ENCODE measurements around the gene TMEM50A.

TMEM50A gene

DNA sequence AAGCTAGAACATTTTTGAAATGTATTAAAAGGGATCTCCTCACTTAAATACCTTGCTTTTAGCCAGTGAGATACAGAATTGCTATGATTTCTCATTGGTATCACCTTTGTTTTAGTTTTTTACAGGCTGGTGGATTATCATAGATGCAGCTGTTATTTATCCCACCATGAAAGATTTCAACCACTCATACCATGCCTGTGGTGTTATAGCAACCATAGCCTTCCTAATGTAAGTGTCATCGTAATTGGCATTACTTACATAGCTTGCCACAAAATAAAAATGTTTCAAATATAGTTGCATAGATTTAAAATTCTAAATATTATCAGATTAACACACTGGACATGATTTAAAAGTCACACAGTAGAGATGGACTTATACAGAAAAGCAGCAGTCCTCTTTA lies 4.7 kb downstream of the TMEM50A start:
- TF ChIP-seq, protein P1, sequence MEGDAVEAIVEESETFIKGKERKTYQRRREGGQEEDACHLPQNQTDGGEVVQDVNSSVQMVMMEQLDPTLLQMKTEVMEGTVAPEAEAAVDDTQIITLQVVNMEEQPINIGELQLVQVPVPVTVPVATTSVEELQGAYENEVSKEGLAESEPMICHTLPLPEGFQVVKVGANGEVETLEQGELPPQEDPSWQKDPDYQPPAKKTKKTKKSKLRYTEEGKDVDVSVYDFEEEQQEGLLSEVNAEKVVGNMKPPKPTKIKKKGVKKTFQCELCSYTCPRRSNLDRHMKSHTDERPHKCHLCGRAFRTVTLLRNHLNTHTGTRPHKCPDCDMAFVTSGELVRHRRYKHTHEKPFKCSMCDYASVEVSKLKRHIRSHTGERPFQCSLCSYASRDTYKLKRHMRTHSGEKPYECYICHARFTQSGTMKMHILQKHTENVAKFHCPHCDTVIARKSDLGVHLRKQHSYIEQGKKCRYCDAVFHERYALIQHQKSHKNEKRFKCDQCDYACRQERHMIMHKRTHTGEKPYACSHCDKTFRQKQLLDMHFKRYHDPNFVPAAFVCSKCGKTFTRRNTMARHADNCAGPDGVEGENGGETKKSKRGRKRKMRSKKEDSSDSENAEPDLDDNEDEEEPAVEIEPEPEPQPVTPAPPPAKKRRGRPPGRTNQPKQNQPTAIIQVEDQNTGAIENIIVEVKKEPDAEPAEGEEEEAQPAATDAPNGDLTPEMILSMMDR (conservative IDR thresholded peaks at IDR 0.05; ENCODE audit: low read depth, low read length): no peak
- no peak for DNase-seq (ENCODE audit: low read depth)
- H3K4me3 ChIP-seq (ENCODE audit: low read depth, low read length): no peak overlapping the region

GRCh38 chr1:25343872-25344271 lies 5.7 kb downstream of the TMEM50A start:
- TF ChIP-seq, protein P1 (conservative IDR thresholded peaks at IDR 0.05; ENCODE audit: low read depth, low read length): no peak
- peak; percentile 64 for DNase-seq (ENCODE audit: low read depth)
- no peak overlapping the region for H3K4me3 ChIP-seq (ENCODE audit: low read depth, low read length)

GRCh38 chr1:25347556-25347955 lies 9.4 kb downstream of the TMEM50A start:
- no peak overlapping the region for H3K4me3 ChIP-seq (ENCODE audit: low read depth, low read length)
- TF ChIP-seq, protein P1 (conservative IDR thresholded peaks at IDR 0.05; ENCODE audit: low read depth, low read length): no peak
- DNase-seq (ENCODE audit: low read depth): no peak

GRCh38 chr1:25349606-25350005 lies 11.5 kb downstream of the TMEM50A start:
- DNase-seq (ENCODE audit: low read depth): no peak
- TF ChIP-seq, protein P1 (conservative IDR thresholded peaks at IDR 0.05; ENCODE audit: low read depth, low read length): no peak
- H3K4me3 ChIP-seq (ENCODE audit: low read depth, low read length): no peak overlapping the region

DNA sequence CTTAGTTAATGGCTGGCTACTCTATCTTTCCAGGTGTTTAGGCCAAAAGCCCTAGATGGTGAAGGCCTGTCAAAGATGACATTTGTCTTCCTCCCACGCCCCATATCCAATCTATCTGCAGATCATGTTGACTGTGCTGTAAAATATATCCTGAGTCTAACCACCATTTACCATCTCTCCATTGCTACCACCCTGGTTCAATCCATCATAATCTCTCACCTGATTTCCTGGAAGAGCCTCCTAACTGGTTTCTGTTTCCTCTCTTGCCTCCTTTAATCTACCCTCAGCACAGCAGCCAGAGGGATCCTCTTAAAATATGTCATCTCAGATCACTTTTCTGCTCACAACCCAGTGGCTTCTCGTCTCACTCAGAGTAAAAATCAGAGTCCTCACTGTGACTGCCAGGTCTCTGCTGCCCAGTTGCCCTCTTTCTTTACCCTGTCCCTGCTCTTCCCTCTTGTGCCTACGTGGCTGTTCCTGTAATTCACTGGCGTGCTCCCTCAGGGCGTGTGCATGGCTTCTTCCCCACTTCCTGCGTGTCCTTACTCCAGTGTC lies 17.8 kb downstream of the TMEM50A start:
- no peak overlapping the region for H3K4me3 ChIP-seq (ENCODE audit: low read depth, low read length)
- DNase-seq (ENCODE audit: low read depth): no peak
- TF ChIP-seq, protein P1 (conservative IDR thresholded peaks at IDR 0.05; ENCODE audit: low read depth, low read length): no peak

GRCh38 chr1:25356441-25356840 lies 18.3 kb downstream of the TMEM50A start:
- H3K4me3 ChIP-seq (ENCODE audit: low read depth, low read length): no peak overlapping the region
- no peak for DNase-seq (ENCODE audit: low read depth)
- TF ChIP-seq, protein P1 (conservative IDR thresholded peaks at IDR 0.05; ENCODE audit: low read depth, low read length): no peak

GRCh38 chr1:25356848-25357247 lies 18.7 kb downstream of the TMEM50A start:
- H3K4me3 ChIP-seq (ENCODE audit: low read depth, low read length): no peak overlapping the region
- TF ChIP-seq, protein P1 (conservative IDR thresholded peaks at IDR 0.05; ENCODE audit: low read depth, low read length): no peak
- no peak for DNase-seq (ENCODE audit: low read depth)

Data from choroid plexus epithelial cell (primary cell).